Inflammatory macrophage treated with lipopolysaccharide for 4 hours (primary cell): ENCODE measurements around the gene SAFB2.
A peak's percentile ranks its signal among the peaks of the same experiment; 100 is the strongest.

Experiments used
- DNase-seq: peaks from one replicate; pipeline ENCODE4 v3.0.0-alpha.2; 2020

SAFB2 gene

DNA sequence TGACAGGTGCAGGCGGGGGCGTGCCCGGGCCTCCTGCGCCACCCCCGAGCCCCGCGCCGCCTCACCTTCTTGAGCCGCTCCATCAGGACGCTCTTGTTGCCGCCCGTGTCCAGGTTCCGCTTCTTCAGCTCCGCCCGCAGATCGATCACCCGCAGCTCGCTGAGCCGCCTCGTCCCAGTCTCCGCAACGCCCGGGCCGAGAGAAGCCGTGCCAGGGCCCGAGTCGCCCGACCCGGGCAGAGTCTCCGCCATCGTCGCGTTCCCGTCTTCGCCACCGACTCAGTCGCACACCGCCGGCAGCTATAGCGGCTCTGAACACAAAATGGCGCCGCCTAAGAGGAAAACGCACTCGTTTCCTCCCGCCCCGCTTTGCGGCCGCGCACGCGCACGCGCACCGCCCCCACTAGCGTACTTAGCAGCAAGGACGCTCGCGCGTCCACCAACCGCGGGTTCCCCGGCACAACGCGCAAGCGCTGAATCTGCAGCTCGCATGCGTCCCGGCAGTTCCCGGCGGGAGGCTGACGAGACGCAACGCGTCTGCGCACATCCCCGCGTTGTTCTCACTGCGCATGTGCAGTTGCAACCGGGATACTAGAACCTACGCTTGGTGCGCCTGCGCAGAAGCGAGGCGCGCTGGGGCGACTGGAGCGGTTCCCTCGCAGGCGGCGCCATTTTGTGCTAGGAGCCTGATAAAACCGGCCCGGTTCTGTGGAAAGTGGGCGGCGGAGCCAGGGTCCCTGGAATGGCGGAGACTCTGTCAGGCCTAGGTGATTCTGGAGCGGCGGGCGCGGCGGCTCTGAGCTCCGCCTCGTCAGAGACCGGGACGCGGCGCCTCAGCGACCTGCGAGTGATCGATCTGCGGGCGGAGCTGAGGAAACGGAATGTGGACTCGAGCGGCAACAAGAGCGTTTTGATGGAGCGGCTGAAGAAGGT, at the start of gene SAFB2, which contains the start of gene SAFB:
Gene SAFB2 (minus strand): TSS at position 312 of the 932 bp plus-strand sequence. CDS start 61 bp downstream, at position 251.
Gene SAFB (plus strand): TSS at position 619 of the 932 bp plus-strand sequence. CDS start 123 bp downstream, at position 742.
- peak; percentile 100 for DNase-seq

DNA sequence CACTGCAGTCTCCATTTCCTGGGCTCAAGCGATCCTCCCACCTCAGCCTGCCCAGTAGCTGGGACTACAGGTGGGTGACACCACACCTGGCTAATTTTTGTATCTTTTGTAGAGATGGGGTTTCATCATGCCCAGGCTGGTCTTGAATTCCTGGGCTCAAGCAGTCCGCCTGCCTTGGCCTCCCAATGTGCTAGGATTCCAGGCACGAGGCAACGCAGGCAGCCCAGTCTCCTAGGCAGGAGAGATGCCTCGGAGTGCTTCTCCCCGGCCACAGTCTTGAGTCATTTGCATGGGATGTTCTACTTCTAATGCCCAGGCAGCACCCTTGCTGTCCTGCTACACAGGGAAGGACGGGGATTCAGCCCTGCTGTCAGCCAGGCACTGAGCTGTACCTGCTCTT, 49.0 kb upstream of the SAFB2 start:
- DNase-seq: no peak

DNA sequence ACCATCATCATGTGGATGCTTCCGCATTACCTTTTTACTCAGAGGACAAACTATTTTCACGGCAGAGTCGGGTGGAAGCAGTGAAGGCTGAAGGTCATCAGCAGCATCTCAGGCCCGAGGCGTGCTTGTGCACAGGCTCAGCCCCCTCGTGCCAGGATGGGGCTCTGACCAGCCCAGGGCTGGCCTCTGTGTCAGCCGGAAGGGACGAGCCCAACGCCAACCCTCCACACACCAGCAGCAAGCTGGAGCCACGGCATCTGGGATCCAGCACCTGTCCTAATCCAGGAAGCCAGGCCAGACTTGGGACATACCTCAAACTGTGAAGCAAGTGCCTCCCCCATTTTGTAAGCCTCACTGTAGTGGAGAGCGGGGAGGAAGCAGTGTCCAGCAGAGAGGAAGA, 46.6 kb upstream of the SAFB2 start:
- no peak for DNase-seq

DNA sequence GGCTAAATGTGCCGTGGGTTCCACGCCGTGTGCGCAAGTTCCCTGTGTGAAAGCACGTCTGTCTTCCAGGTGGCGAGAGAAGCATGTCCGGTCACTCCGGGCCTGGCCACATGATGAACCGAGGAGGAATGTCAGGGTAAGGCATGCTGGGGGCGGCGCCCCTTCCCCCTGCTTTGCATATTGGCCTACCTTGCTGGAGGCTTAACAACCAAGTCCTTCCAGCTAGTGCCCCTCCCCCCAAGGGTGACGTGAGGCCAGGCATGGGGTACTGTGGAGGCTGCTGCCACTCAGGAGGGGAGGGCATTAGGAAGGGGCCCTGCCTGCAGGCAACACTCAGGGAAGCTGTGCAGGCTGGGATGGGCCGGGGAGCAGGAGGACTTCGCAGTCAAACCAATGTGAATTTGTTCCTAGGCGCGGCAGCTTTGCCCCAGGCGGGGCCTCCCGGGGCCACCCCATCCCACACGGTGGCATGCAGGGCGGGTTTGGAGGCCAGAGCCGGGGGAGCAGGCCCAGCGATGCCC, 45.2 kb upstream of the SAFB2 start:
- DNase-seq: no peak

DNA sequence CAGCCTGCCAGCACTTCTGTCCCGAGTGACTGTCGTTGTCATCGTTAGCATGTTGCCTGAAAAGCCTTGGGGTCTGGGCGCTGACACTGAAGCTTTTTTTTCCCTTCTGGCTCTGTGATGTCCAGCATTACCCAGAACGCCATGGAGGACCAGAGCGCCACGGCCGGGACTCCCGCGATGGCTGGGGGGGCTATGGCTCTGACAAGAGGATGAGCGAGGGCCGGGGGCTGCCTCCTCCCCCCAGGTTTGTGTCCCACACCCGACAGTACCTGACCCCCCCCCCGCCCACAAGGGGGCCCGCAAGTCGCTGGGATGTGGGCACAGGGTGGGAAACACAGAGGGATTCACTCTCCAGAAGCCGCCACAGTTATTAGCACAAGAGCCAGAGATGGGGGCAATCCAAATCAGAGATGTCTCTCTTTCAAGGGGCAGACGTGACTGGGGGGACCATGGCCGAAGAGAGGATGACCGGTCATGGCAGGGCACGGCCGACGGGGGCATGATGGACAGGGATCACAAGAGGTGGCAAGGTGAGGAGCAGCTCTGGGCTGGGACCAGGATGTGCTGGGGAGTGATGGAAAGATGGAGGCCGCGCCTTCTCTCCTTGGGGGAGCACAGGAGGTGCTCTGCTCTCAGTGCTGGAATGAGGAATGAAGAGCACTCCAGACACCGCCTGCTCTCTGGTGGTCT, 44.5 kb upstream of the SAFB2 start:
- DNase-seq: no peak

DNA sequence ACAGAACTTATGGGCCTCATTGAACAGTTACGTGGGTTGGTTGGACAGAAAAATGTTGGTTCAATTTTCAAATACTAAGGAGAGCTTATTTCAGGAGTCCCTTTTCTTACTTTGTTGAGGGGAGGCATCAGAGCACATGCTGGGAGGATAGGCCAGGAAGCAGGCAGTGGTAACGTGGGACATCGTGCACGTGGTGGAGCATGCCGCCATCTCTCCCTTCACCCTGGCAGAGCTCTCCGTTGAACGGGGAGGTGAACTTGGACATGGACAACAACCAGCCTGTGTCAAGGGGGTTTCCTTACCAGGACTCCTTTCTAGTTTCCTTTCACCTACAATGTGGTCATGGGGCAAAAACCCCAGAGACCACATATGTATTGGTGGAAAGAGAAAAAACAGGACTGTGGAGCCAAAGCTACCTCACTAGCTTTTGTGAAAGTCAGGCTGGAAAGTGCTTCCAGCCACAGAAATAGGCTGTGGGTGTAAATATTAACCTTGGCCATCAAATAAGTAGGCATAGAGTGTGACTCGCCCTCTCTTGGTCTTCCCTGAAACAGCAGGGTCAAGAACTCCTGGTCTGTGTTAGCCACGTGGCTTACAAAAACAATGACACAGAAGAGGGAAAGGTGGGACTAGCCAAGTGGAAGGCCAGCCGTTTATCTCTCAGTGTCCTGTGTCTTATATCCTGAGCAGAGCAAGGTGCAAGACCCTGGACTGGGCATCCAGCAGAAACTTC, 43.4 kb upstream of the SAFB2 start:
- no peak for DNase-seq

DNA sequence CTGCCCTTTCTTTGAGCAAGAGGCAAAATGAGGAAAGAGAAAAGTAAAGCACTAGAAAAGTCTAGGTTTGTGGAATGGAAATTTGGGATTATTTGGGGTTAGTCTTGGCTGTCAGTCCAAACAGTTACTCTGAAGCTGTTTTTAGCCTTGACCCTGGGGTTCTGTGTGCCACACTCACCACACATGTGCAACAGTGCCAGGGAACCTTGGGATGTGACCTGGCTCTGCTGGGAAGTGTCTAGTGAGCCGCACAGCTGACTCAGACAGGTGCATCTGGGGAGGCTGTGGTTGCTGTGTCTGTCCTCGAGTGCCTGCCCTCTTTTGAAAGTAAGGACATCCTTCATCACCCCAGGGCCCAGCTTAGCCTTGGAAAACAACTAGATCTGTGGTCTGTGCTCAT, 41.9 kb upstream of the SAFB2 start:
- DNase-seq: no peak

DNA sequence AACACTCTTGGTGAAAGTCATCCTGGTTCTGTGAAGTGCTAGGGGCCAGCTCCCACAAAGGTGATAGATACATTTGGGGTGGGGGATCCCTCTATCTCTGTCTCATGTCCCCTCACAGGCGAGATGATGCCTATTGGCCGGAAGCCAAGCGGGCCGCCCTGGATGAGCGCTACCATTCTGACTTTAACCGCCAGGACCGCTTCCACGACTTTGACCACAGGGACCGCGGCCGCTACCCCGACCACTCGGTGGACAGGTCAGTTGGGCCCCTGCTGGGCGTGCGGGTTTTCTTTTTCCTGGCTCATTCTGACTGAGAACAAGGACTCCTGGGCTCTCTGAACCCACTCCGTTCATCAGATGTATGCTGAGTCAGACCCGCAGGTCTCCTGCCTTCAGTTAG, 41.3 kb upstream of the SAFB2 start:
- DNase-seq: no peak

DNA sequence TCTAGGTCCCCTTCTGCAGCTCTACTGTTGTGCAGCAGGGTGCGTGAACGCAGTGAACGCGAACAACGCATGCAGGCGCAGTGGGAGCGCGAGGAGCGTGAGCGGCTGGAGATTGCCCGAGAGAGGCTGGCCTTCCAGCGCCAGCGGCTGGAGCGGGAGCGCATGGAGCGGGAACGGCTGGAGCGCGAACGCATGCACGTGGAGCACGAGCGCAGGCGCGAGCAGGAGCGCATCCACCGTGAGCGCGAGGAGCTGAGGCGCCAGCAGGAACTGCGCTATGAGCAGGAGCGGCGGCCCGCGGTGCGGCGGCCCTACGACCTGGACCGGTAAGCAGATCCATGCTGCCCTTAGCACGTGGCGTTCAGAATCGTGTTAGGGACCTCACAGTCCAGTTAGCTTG, 38.9 kb upstream of the SAFB2 start:
- DNase-seq: no peak

DNA sequence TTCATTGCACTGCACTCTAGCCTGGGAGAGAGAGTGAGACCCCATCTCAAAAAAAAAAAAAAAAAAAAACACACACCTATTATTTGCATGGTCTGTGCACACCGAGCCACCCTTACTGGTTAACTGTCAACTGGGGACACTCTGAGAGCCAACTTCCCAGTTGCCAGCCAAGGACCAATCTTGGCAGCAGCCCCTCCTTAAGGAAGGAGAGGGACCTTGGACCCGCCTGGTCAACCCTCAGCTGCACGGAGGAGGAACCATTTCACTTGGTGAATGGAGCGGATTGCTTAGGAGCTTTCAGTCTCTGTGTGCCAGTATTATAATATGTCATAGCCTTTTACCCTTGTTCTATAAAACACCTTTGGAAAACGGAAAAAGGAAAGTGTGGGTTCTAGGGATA, 32.8 kb upstream of the SAFB2 start:
- DNase-seq: no peak

DNA sequence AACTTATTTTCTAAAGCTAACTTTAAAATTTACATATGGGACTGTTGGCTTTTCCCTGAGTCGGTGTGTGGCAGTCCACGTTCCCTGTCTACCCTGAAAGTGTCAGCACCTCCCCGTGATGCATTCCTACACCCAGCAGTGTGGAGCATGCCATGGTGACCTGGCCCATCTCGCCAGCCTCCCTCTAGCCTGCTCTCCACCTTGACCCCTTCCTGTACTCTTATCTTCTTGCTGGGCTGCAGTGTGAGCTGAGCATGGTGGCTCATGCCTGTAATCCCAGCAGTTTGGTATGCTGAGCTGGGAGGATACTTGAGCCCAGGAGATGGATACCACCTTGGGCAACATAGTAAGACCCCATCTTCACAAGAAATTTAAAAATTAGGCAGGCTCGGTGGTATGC, 32.4 kb upstream of the SAFB2 start:
- no peak for DNase-seq

DNA sequence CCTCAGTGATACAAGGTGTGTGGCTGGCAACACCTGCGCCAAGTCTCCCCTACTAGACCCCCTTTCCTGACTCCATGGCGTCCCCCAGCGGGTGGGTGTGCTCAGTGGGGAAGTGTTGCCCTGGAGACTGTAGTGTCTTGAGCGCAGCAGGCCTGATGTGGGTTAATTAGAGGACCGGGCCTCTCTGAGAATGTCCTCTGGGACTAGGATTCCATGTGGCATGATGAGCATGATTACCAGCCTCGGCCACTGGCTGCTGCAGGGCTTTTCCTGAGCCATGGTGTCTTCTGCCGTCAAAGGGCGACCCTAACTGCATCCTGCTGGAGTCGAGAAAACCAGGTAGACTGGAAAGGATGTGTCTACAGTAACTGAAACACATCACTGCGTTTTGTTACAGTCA, 29.7 kb upstream of the SAFB2 start:
- no peak for DNase-seq

DNA sequence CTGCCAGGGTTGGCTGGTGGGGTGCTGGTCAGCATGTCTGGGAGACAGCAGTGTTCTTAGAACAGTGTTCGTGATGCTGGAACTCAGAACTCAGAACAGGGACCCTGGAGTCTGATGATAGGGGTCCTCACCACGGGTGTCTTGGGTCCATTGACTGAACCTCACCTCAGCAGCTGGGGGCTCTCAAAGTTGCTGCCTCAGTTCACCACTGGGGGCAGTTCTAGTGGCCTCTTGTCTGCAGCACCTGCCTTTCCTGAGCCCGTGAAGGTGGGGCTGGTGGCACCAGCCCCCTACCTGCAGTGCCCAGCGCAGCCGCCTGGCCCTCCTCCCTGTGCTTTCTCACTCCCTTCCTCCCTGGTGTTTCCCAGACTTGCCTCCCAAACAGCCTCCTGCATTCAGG, 28.8 kb upstream of the SAFB2 start:
- DNase-seq: no peak

DNA sequence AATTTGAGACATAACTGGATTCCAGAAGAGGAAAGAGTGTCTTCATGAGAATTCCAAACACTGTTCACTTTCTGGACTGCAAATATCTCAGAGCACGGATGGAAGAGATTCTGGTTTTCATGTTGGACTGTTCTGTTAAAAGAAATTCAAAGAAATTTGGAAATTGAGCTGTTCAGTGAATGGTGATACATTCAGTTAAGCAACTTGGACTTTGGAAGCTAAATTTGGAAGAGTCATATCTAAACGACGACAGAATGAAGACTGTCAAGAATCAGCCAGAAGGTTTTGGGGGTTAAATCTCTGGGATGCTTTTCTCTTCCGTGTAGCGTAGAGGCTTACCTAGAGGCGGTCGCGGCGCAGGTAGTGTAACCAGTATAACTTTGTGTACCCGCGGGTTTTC, 25.9 kb upstream of the SAFB2 start:
- DNase-seq: no peak

DNA sequence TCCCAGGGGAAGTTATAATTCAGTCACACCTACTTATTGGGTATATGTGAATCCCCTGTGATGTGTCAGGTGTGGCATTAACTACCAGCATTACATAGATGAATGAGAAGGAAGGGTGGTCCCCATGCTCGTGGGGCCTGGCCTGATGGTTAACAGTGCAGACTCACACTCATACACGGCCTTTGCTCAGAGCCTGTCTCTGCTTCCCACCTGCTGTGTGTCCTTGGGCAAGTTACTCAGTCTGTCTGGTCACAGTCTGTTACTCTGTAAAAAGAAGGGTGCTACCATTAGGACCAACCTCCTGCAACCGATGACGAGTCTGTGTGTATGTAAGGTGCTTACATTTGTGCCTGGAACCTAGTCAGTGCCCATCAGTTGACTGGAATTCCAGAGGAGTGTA, 24.1 kb upstream of the SAFB2 start:
- no peak for DNase-seq

DNA sequence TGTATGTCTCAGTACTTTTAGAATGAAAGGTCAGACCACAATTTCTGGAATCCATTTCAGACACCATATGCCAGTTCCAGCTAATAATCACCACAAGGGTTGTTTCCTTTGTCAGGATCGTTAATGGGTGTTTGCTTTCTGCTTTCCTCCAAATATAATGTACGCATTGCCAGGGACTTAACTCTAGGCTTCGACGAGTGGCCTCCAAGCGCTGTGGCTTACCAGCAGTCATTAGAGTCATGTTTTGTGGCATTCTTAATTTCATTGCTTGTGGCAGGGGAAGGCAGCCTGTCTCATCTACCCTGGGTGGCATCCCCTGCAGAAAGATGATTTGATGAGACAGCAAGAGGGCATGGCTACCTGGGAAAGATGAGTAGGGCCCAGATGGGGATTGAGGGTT, 22.8 kb upstream of the SAFB2 start:
- no peak for DNase-seq

DNA sequence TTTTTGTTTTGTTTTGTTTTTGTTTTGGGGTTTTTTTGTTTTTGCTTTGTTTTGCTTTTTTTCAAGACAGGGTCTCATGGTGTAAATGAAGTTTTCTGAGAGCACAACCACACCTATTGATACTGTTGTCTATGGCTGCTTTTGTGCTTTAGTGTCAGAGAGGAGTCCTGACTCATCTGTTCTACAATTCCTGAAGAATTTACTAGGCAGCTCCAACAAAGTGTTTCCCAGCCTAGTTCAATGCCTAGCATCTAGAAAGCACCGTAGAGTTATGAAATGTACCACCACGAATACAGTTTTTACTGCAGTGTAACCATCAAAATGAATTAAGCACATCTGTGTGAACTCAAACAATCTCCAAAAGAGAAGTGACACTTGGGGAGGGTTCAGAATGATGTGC, 21.5 kb upstream of the SAFB2 start:
- DNase-seq: no peak

DNA sequence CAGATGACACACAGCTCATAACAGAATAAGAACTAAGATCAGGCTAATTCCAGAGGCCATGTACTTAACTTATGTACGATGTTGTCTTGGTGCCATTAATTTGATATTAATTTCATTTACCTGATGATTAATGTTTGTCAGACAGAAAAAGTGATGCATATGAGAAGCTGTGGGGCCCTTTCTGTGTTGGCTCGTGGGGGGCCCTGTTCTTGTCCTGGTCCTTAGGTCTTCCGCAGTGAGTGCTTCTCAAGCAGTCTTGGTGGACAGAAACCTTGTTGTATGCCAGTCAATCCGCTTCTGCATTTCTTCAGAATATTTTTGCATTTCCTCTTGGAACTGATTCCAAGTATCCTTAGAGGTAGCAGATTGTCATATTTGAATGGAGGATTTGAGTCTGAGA, 20.5 kb upstream of the SAFB2 start:
- DNase-seq: no peak

DNA sequence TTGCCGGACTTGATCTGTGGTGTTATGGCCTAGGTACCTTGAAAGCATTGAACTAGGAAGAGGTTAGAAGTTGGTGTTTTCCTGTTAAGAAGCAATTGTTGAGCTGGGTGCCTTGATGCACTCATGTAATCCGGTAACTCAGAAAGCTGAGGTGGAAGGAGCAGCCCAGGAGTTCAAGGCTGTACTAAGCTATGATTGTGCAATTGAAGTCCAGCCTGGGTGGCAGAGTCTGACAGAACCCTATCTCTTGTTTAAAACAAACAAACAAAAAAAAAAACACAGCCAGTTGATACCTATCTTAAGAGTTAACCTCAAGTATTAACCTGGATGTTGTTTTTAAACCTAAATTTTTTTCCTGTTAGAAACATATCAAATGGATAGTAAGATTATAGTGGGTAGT, 19.6 kb upstream of the SAFB2 start:
- no peak for DNase-seq

DNA sequence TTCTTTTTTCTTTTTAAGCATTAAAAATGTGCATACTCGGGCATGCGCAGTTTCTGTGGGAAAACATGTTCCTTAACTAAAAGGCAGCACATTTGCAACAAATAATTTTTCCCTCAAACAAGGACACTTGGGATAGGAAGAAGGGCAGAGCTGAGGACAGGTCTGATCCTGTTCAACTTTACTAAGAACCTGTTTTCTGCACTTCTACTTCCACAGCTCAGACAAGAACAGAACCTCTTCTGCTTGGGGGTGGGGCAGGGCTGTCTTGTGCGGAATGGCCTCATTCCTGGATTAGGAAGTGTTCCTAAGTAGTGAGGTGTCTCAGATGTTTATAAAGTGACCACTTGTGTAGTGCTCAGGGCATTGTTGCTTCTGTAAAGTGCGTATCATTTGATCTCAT, 18.6 kb upstream of the SAFB2 start:
- no peak for DNase-seq

DNA sequence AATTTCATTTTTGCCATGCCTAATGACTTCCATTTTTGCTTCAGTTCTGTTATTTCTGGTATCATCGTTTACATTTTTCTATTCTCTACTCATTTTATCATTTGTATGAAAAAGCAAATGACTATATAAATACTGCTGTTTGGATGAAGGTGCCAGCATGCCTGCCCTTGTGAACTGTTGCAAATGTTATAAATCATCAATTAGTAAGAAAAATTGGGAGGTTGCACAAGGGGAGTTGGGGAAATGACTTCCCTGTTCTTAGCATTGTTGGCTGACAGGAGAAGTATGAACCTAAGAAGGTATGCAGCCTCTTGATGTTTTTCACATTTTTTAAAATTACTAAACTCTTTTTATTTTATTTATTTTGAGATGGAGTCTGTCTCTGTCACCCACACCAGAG, 15.4 kb upstream of the SAFB2 start:
- no peak for DNase-seq

DNA sequence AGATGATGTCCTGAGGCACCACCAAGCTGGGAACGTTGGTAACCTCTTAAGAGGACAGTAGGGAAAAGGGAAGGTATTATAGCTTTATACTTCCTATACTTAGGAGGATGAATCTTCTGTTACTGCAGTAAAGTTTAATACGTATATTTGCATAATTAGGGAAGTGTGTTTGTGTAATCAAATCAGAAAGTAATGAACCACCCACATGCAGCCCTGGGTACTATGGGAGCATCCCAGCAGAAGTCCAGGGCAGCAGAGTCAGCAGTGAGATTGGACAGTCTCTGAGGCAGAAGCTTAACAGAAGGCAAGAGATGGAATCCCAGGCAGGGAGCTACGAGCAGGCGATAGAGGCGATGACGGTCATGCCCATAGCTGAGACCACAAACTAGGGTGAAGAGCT, 12.9 kb upstream of the SAFB2 start:
- DNase-seq: peak; percentile 48

DNA sequence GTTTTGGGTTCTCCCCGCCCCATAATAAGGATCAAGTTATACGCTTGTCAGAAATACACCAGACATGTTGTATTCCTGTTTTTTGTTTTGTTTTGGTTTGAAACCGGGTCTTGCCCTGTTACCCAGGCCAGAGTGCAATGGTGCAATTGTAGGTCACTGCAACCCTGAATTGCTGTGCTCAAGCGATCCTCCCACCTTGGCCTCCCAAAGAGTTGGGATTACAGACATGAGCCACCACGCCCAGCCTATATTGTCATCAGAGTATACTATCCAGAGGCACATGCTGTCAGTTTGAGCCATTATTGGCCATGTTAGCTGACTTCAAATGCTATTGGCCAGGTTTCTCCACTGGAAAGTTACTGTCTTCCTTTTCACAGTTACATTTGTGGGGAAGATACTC, 10.1 kb upstream of the SAFB2 start:
- peak; percentile 22 for DNase-seq
